GM18873 (cell line): ENCODE data around the gene KCNMB2.

Source experiments
- ATAC-seq: cut with Tn5 transposase; IDR thresholded peaks from one replicate; pipeline ENCODE4 v1.9.1; 2021; ENCODE audit warnings: mild to moderate bottlenecking, moderate library complexity, moderate number of reproducible peaks; ENCODE audit not compliant: unreplicated experiment, low FRiP score

The KCNMB2 gene

DNA sequence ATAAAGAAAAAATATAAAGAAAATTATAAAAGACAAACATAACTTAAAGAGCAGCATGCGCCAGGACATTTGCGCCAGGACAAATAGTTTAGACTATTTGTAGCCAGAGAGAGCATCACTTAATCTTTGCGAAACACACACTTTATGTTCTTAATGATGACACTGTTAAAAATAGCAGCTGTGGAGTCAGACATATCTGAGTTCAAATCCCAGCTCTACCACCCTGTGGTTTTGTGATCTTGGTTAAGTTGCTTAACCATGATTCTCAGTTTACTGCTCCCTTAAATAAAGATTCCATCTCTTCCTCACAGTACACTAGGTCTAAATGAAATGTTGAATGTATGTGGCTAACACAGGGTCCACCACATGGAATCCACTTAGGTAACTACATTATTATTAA is 31.4 kb downstream of the KCNMB2 start:
- no peak for ATAC-seq

- ATAC-seq, result no peak
Measured at GRCh38 chr3:178568155-178568731, 32.0 kb downstream of the KCNMB2 start.

- no peak for ATAC-seq
Measured at GRCh38 chr3:178568911-178569310, 32.7 kb downstream of the KCNMB2 start.

DNA sequence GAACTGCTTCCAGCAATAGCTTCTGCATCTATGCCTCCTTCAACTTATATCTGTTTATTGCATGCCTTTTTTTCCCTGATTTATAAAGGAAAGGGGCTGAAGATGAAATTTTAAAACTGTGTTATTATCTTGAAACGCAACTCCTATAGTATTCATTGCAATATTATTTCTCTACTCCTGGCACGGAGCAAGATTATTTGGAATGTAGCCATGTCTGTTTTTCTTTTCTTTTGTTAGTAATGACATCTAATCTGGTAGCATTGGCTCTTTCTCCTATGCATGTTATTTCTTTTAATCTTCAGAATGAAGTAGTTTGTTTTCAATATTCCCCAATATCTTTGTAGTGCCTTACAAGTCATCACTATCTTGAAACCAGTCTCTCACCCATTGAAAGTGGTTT is 33.6 kb downstream of the KCNMB2 start:
- ATAC-seq, result no peak

GRCh38 chr3:178583963-178584575 is 47.8 kb downstream of the KCNMB2 start:
- ATAC-seq, result no peak

- no peak for ATAC-seq
Measured at GRCh38 chr3:178584722-178585380, 48.6 kb downstream of the KCNMB2 start.

GRCh38 chr3:178585454-178585853 is 49.2 kb downstream of the KCNMB2 start:
- ATAC-seq, result no peak

- no peak for ATAC-seq
Measured at GRCh38 chr3:178586076-178586475, 49.8 kb downstream of the KCNMB2 start.

DNA sequence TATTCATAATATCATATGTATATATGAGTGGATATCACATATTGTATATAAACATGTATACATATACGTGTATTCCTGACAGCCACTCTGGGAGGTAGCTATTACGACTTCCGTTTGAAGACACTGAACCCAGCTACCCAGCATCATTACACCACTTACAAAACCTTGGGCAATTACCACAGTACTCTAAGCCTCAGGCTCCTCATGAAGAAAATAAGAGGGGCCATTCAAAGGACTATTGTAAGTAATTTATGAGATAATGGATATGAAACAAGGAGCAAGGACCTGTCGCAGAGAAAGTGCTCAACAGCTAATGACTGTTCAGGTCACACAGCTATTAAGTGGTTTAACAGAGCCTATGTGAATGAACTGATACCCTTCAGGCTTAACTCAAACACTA is 52.4 kb downstream of the KCNMB2 start:
- ATAC-seq, result no peak

- ATAC-seq, result no peak
Measured at GRCh38 chr3:178593786-178594185, 57.5 kb downstream of the KCNMB2 start.

DNA sequence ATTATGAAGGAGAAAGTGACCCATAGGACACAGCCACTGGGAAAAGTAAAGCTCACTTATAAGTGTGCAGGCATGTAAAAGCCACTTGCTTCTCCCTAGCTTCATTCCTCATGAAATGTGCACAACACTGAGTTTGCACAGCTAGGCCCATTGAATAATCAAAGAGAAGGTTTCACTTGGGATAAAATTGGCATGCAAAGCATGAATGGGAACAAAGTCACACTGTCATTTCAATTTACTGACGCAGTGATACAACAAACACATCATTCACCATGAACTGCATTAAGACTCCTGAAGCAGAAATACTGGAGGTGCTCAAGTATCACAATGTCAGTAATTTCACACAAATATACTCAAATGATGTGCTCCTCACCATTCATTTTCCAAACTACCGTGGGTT is 61.1 kb downstream of the KCNMB2 start:
- ATAC-seq, result no peak

- ATAC-seq, result no peak
Measured at GRCh38 chr3:178602856-178603255, 66.6 kb downstream of the KCNMB2 start.

GRCh38 chr3:178603735-178604134 is 67.5 kb downstream of the KCNMB2 start:
- no peak for ATAC-seq

- ATAC-seq, result no peak
Measured at GRCh38 chr3:178618197-178618596, 82.0 kb downstream of the KCNMB2 start.

GRCh38 chr3:178618896-178619295 is 82.7 kb downstream of the KCNMB2 start:
- ATAC-seq, result no peak

DNA sequence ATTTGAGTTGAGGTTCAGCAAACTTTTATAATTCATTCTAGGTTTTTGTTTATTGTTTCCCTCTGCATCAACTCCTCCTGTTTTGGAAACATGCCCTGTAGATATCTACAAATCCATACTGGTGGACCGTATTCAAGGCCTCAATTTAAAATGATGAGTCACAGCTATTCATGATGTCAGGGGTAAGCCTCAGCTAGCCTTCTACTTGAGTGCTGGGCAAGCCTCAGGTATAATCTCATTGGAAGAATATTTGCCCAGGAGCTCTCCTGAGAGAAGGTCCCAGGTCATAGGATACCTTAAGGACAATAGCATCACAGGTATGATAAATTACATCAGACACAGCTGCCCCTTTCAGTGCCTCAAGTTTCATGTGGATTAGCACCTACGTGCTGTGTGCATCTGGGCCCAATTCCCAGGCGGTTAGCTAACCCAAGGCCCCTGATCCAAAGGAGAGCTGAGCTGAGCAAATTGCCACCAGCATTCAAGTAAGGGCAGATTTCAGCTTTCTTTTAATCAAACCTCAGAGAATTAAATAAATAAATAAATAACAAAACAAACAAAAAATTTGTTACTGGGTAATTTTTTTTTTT is 87.5 kb downstream of the KCNMB2 start:
- no peak for ATAC-seq

GRCh38 chr3:178624276-178624675 is 88.0 kb downstream of the KCNMB2 start:
- ATAC-seq, result no peak

DNA sequence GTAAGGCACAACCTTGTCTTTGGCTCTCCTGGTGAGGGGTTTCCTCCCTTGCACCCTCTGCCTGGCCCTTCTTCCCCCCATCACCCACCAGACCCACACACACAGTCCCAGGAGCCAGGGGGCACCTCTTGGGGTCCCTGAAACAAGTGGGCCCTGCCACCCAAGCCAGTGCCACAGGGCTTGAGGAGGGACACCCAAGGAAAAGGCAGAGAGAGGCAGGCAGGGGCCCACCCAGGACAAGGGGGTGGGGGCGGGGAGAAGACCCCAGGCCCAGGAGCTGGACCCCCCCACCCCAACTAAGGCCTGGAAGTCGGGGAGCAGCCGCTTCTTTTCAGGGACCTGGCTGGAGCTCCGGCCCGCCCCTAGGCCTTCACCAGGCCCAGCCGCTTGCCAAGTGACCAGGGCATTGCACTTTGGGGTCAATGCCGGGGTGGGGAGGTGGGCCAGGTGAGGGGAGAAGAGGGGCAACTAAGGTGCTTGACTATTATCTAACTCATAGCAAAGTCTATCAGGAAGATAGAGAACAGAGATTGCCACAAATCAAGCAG is 88.9 kb downstream of the KCNMB2 start:
- ATAC-seq, result no peak

GRCh38 chr3:178628037-178628436 is 91.8 kb downstream of the KCNMB2 start:
- no peak for ATAC-seq

- no peak for ATAC-seq
Measured at GRCh38 chr3:178629430-178630178, 93.4 kb downstream of the KCNMB2 start.

- no peak for ATAC-seq
Measured at GRCh38 chr3:178631950-178632349, 95.7 kb downstream of the KCNMB2 start.
